Measurements from ENCODE around the gene RECK.

GRCh38 chr9:36153746-36154145 is 117.0 kb downstream of the RECK start:
- TF ChIP-seq EP300 (IDR thresholded peaks at IDR 0.05) (no peak), POLR2A (IDR thresholded peaks at IDR 0.05) (no peak)
- TF ChIP-seq, protein P1, sequence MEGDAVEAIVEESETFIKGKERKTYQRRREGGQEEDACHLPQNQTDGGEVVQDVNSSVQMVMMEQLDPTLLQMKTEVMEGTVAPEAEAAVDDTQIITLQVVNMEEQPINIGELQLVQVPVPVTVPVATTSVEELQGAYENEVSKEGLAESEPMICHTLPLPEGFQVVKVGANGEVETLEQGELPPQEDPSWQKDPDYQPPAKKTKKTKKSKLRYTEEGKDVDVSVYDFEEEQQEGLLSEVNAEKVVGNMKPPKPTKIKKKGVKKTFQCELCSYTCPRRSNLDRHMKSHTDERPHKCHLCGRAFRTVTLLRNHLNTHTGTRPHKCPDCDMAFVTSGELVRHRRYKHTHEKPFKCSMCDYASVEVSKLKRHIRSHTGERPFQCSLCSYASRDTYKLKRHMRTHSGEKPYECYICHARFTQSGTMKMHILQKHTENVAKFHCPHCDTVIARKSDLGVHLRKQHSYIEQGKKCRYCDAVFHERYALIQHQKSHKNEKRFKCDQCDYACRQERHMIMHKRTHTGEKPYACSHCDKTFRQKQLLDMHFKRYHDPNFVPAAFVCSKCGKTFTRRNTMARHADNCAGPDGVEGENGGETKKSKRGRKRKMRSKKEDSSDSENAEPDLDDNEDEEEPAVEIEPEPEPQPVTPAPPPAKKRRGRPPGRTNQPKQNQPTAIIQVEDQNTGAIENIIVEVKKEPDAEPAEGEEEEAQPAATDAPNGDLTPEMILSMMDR (IDR thresholded peaks at IDR 0.05): no peak

All from tibial nerve (tissue), 4 donors.